ENCODE results near the gene PFN1.

- TF ChIP-seq CTCF (IDR thresholded peaks at IDR 0.05; ENCODE audit: low read length) (no peak), EZH2 (IDR thresholded peaks at IDR 0.05; ENCODE audit: borderline replicate concordance, low read length) (no peak)
Observed at GRCh38 chr17:4928881-4929280, 19.4 kb downstream of the PFN1 start.

All from OCI-LY1 (cell line).